Caco-2 (cell line): ENCODE data around the gene CDKAL1. TPM values are rescaled to one million over a fixed set of nuclear protein-coding genes. Genes with fewer than 3 reads are reported as not detected.
"Not testable (repeated sequence)": the region's sequence is repeated elsewhere in the genome, so short reads cannot be mapped to it uniquely, and the experiment has no call there.

Source experiments
- BruUV-seq: library from RNA; stranded (reverse); fragments of 400-500 nt; replicated peaks from 2 replicates; lab custom pipeline; 2021; lab: Mats Ljungman, UMichigan
- CTCF ChIA-PET: fragments of 300-600 bp; sonication (Branson Sonifier 250); formaldehyde crosslinking; loops from one replicate; lab custom pipeline; 2022; ENCODE audit warnings: antibody characterized with exemption; lab: Charles Lee
- POLR2A ChIA-PET: fragments of 300-600 bp; sonication (Branson Sonifier 250); formaldehyde crosslinking; loops from one replicate; lab custom pipeline; 2022; ENCODE audit warnings: antibody characterized with exemption; lab: Charles Lee
- DNase-seq, 2 experiments: peaks; one replicate each; pipeline versions ENCODE4 v3.0.0 to v3.0.0-alpha.2; 2020 to 2022
- H3K27me3 ChIP-seq: replicated peaks from 2 replicates; pipeline ENCODE4 v1.6.0; 2011; ENCODE audit warnings: low read length; ENCODE audit not compliant: control insufficient read depth, insufficient read depth
- H3K36me3 ChIP-seq: 2 replicates; pipeline ENCODE4 v1.5.1; 2011; ENCODE audit warnings: low read length; ENCODE audit not compliant: control insufficient read depth, insufficient read depth
- H3K4me1 ChIP-seq: fragments of 250-450 bp; sonication (Bioruptor Pico); 2 replicates; pipeline ENCODE4 v1.5.1; 2020; ENCODE audit warnings: mild to moderate bottlenecking
- H3K4me3 ChIP-seq: 2 replicates; pipeline ENCODE4 v1.5.1; 2011; ENCODE audit warnings: low read depth, mild to moderate bottlenecking, control low read depth, low read length
- H3K9me3 ChIP-seq: fragments of 250-450 bp; sonication (Bioruptor Pico); 2 replicates; pipeline ENCODE4 v1.5.1; 2020; ENCODE audit warnings: mild to moderate bottlenecking, moderate library complexity
- H3K27ac Mint-ChIP-seq: one replicate; pipeline ENCODE4 v1.8.0; 2022; ENCODE audit warnings: mixed read lengths; ENCODE audit not compliant: unreplicated experiment
- H3K27me3 Mint-ChIP-seq: one replicate; pipeline ENCODE4 v1.8.0; 2022; ENCODE audit warnings: mixed read lengths; ENCODE audit not compliant: insufficient read depth, unreplicated experiment
- H3K36me3 Mint-ChIP-seq: one replicate; pipeline ENCODE4 v1.8.0; 2022; ENCODE audit warnings: mild to moderate bottlenecking, mixed read lengths; ENCODE audit not compliant: insufficient read depth, unreplicated experiment
- H3K4me1 Mint-ChIP-seq: one replicate; pipeline ENCODE4 v1.8.0; 2022; ENCODE audit warnings: low read depth, mixed read lengths; ENCODE audit not compliant: unreplicated experiment
- H3K4me3 Mint-ChIP-seq: one replicate; pipeline ENCODE4 v1.8.0; 2022; ENCODE audit warnings: mild to moderate bottlenecking, moderate library complexity, mixed read lengths; ENCODE audit not compliant: unreplicated experiment
- H3K9me3 Mint-ChIP-seq: one replicate; pipeline ENCODE4 v1.8.0; 2022; ENCODE audit warnings: mixed read lengths; ENCODE audit not compliant: unreplicated experiment
- intact Hi-C: fragments of 100-400 bp; cut with micrococcal nuclease; formaldehyde crosslinking; loops from one replicate; pipeline ENCODE4 v1.10.0; 2022; ENCODE audit not compliant: unreplicated experiment
- total RNA-seq: library from RNA; stranded (reverse); gene quantifications from 2 replicates; pipeline ENCODE4 v1.2.3, GENCODE V29; 2022
- TF ChIP-seq, protein P1 (sequence below), 2 experiments: fragments of 200-600 bp in 1 of 2; IDR thresholded peaks; 1 replicate in 1 of 2; 2 replicates in 1 of 2; pipeline versions ENCODE4 v1.5.1 to v1.8.0; 2011 to 2022; ENCODE audit warnings: antibody characterized with exemption in 1 of 2, control low read depth in 1 of 2, inconsistent platforms in 1 of 2, low read depth in 1 of 2, low read length in 1 of 2, mild to moderate bottlenecking in 1 of 2, moderate library complexity in 1 of 2; ENCODE audit not compliant: insufficient read depth in 1 of 2, severe bottlenecking in 1 of 2, unreplicated experiment in 1 of 2

CDKAL1 gene
- total RNA-seq, 1 experiment from 2014 or later = 18.7 TPM

DNA sequence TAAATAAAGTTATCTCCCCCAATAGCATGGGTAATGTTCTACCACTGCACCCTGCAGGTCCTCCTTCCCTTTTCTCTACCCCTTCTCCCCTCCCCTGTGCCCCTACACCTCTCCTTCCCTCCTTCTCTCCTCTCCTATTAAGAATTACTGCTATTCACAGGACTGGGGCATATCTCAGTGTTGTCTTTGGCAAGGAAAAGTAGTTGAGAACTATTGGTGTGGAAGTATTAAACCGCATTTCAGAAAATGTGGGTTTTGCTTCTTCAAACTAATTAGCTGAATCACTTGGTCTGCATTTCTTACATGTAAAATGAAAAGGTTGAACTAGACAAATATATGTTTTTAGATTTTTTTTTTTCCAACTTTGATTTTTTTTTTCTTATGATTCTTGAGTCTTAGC, 296.3 kb downstream of the CDKAL1 start:
- no peak for DNase-seq
- H3K4me3 Mint-ChIP-seq = no peak overlapping the region
- peaks cover 6% of the 10 kb centered on the region for H3K4me1 Mint-ChIP-seq
- Histone ChIP-seq H3K9me3 (peaks cover 4% of the 10 kb centered on the region; the same call in 1 of the 2 replicates), H3K4me1 (peaks cover 4% of the 10 kb centered on the region; the same call in 1 of the 2 replicates), H3K4me3 (no peak overlapping the region), H3K27me3 (no peaks in the 10 kb centered on the region), H3K36me3 (no peaks in the 10 kb centered on the region)
- no peaks in the 10 kb centered on the region for H3K27me3 Mint-ChIP-seq
- no TSS peak for BruUV-seq
- ChIA-PET CTCF (no interaction called here), POLR2A (no interaction called here)
- TF ChIP-seq, protein P1, sequence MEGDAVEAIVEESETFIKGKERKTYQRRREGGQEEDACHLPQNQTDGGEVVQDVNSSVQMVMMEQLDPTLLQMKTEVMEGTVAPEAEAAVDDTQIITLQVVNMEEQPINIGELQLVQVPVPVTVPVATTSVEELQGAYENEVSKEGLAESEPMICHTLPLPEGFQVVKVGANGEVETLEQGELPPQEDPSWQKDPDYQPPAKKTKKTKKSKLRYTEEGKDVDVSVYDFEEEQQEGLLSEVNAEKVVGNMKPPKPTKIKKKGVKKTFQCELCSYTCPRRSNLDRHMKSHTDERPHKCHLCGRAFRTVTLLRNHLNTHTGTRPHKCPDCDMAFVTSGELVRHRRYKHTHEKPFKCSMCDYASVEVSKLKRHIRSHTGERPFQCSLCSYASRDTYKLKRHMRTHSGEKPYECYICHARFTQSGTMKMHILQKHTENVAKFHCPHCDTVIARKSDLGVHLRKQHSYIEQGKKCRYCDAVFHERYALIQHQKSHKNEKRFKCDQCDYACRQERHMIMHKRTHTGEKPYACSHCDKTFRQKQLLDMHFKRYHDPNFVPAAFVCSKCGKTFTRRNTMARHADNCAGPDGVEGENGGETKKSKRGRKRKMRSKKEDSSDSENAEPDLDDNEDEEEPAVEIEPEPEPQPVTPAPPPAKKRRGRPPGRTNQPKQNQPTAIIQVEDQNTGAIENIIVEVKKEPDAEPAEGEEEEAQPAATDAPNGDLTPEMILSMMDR (IDR thresholded peaks at IDR 0.05; ENCODE audit: insufficient read depth in 1 of 2, low read depth in 1 of 2, low read length in 1 of 2, severe bottlenecking in 1 of 2, unreplicated experiment in 1 of 2) = no peak
- no peaks in the 10 kb centered on the region for H3K9me3 Mint-ChIP-seq
- no peaks in the 10 kb centered on the region for H3K36me3 Mint-ChIP-seq
- intact Hi-C loops = no loop called here
- H3K27ac Mint-ChIP-seq = no peak overlapping the region

GRCh38 chr6:20831251-20831650, 297.0 kb downstream of the CDKAL1 start:
- intact Hi-C loops, CTCF ChIA-PET, DNase-seq, H3K27me3 Mint-ChIP-seq, BruUV-seq, POLR2A ChIA-PET, H3K4me1 Mint-ChIP-seq, H3K9me3 ChIP-seq, H3K36me3 ChIP-seq, H3K4me1 ChIP-seq, H3K9me3 Mint-ChIP-seq, H3K27me3 ChIP-seq, H3K4me3 ChIP-seq, H3K27ac Mint-ChIP-seq, H3K4me3 Mint-ChIP-seq, H3K36me3 Mint-ChIP-seq: not testable (repeated sequence)

- Mint-ChIP-seq H3K36me3 (peaks cover 6% of the 10 kb centered on the region), H3K4me1 (peaks cover 7% of the 10 kb centered on the region), H3K27me3 (no peaks in the 10 kb centered on the region), H3K9me3 (no peaks in the 10 kb centered on the region), H3K27ac (no peak overlapping the region), H3K4me3 (no peak overlapping the region)
- H3K4me1 ChIP-seq = no peaks in the 10 kb centered on the region
- ChIA-PET CTCF (no interaction called here), POLR2A (no interaction called here)
- no TSS peak for BruUV-seq
- DNase-seq = no peak
- H3K27me3 ChIP-seq = no peaks in the 10 kb centered on the region
- intact Hi-C loops = no loop called here
- TF ChIP-seq, protein P1 (IDR thresholded peaks at IDR 0.05; ENCODE audit: insufficient read depth in 1 of 2, low read depth in 1 of 2, low read length in 1 of 2, severe bottlenecking in 1 of 2, unreplicated experiment in 1 of 2) = no peak
- no peak overlapping the region for H3K4me3 ChIP-seq
- H3K36me3 ChIP-seq = no peaks in the 10 kb centered on the region
- H3K9me3 ChIP-seq = peaks cover 4% of the 10 kb centered on the region; the same call in 1 of the 2 replicates
Observed at GRCh38 chr6:20833881-20834515, 299.7 kb downstream of the CDKAL1 start.
